ENCODE data around the gene ATG13. TPM values are rescaled to one million over a fixed set of nuclear protein-coding genes. Genes with fewer than 3 reads are reported as not detected.

Gene ATG13
- polyA plus RNA-seq, 1 of the 3 experiments (the other 2 are of a cell fraction), result 39.4 TPM

DNA sequence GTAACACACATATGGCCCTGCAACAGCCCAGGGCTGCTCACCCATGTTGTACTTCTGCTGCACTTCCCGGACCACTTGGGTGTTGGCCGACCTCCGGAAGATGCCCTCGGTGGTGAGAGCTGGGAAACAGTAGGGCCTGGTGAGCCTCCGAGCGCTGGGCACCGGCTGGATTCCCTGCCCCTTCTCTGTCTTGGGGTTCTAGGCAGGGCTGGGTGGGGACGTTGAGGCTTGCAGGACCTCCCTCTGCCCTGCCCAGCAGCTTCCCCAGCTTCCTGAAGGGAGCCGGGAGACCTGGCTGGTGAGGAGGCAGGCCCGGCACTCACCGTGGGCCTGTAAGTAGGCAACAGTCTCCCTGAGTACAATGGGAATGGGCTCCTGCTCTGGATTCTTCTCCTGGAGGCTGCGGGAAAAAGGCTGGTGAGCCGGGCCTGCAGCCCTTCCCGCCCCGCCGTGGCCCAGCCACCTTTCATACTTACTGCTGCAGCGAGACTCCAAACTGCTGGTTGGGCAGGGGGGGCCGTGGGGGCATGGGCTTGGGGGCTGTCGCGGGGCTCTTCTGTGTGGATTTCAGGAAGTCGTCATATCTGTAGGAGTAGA is 62.9 kb downstream of the ATG13 start:
- Histone ChIP-seq H3K9me2 (no peaks in the 10 kb centered on the region), H4K20me1 (ENCODE audit: insufficient read depth) (no peaks in the 10 kb centered on the region), H3K27me3 (ENCODE audit: insufficient read depth) (no peaks in the 10 kb centered on the region), H3K9me3 (no peaks in the 10 kb centered on the region), H3K4me3 (ENCODE audit: low read depth in 2 of 2, low read length in 1 of 2) (no peak overlapping the region), H3K36me3 (replicated peaks in 1 of 2; ENCODE audit: control insufficient read depth in 1 of 2, insufficient read depth in 2 of 2, low read length in 1 of 2) (peaks cover 13 to 46% of the 10 kb centered on the region in 2 experiments), H3K9ac (no peak overlapping the region), H3K79me2 (ENCODE audit: insufficient read depth) (no peaks in the 10 kb centered on the region; the same call in 1 of the 2 replicates), H2AFZ (ENCODE audit: low read depth) (no peak overlapping the region), H3K27ac (ENCODE audit: low read depth in 2 of 2, low read length in 1 of 2) (no peak overlapping the region), H3K4me1 (ENCODE audit: control insufficient read depth in 1 of 2, insufficient read depth in 2 of 2, low read depth in 1 of 2, low read length in 1 of 2) (peaks cover 0 to 4% of the 10 kb centered on the region in 2 experiments; a peak in 1 of 4 replicates), H3F3A (replicated peaks; ENCODE audit: insufficient read depth) (peaks cover 4% of the 10 kb centered on the region), H3K4me2 (no peak overlapping the region)
- ChIA-PET CTCF (no interaction called here), POLR2A (interaction anchor here (0.6 kb wide), 2 partner anchors 10 to 19 kb away, joined by 3 to 4 read pairs; no protein-coding TSS in a partner anchor)
- TF ChIP-seq, protein P1, sequence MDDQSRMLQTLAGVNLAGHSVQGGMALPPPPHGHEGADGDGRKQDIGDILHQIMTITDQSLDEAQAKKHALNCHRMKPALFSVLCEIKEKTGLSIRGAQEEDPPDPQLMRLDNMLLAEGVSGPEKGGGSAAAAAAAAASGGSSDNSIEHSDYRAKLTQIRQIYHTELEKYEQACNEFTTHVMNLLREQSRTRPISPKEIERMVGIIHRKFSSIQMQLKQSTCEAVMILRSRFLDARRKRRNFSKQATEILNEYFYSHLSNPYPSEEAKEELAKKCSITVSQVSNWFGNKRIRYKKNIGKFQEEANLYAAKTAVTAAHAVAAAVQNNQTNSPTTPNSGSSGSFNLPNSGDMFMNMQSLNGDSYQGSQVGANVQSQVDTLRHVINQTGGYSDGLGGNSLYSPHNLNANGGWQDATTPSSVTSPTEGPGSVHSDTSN (IDR thresholded peaks at IDR 0.05), result no peak
- TF ChIP-seq, protein P2, sequence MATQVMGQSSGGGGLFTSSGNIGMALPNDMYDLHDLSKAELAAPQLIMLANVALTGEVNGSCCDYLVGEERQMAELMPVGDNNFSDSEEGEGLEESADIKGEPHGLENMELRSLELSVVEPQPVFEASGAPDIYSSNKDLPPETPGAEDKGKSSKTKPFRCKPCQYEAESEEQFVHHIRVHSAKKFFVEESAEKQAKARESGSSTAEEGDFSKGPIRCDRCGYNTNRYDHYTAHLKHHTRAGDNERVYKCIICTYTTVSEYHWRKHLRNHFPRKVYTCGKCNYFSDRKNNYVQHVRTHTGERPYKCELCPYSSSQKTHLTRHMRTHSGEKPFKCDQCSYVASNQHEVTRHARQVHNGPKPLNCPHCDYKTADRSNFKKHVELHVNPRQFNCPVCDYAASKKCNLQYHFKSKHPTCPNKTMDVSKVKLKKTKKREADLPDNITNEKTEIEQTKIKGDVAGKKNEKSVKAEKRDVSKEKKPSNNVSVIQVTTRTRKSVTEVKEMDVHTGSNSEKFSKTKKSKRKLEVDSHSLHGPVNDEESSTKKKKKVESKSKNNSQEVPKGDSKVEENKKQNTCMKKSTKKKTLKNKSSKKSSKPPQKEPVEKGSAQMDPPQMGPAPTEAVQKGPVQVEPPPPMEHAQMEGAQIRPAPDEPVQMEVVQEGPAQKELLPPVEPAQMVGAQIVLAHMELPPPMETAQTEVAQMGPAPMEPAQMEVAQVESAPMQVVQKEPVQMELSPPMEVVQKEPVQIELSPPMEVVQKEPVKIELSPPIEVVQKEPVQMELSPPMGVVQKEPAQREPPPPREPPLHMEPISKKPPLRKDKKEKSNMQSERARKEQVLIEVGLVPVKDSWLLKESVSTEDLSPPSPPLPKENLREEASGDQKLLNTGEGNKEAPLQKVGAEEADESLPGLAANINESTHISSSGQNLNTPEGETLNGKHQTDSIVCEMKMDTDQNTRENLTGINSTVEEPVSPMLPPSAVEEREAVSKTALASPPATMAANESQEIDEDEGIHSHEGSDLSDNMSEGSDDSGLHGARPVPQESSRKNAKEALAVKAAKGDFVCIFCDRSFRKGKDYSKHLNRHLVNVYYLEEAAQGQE (IDR thresholded peaks at IDR 0.05; ENCODE audit: low read depth, low read length), result no peak
- TF ChIP-seq POLR2AphosphoS5 (IDR thresholded peaks at IDR 0.05; ENCODE audit: low read depth, low read length) (no peak), RCOR1 (IDR thresholded peaks at IDR 0.05; ENCODE audit: low read length) (no peak), FOXJ3 (CRISPR knock-in tag; IDR thresholded peaks at IDR 0.05) (no peak), CHD2 (IDR thresholded peaks at IDR 0.05; ENCODE audit: low read length, partially characterized antibody) (no peak), USF1 (IDR thresholded peaks at IDR 0.05; ENCODE audit: borderline replicate concordance, low read depth) (no peak), JUND (IDR thresholded peaks at IDR 0.05) (no peak), RFX5 (IDR thresholded peaks at IDR 0.05; ENCODE audit: low read length) (no peak), ZBTB33 (IDR thresholded peaks at IDR 0.05; ENCODE audit: borderline replicate concordance, low read depth) (no peak), IRF3 (IDR thresholded peaks at IDR 0.05; ENCODE audit: low read depth, low read length) (no peak), ELF1 (IDR thresholded peaks at IDR 0.05) (no peak), GABPA (IDR thresholded peaks at IDR 0.05; ENCODE audit: low read depth) (no peak), FOXM1 (IDR thresholded peaks at IDR 0.05; ENCODE audit: low read depth) (no peak), NRF1 (IDR thresholded peaks at IDR 0.05; ENCODE audit: low read depth, low read length) (no peak), USF2 (IDR thresholded peaks at IDR 0.05; ENCODE audit: borderline replicate concordance, low read depth, low read length) (no peak), SIN3A (IDR thresholded peaks at IDR 0.05; ENCODE audit: borderline replicate concordance, low read depth, low read length) (no peak), RAD21 (IDR thresholded peaks at IDR 0.05; ENCODE audit: low read length) (no peak)
- DNase-seq, result no peak
- WGBS (ENCODE audit: low lambda C conversion rate), result 92% methylated on average over 10 of the region's 21 CpGs

All from SK-N-SH (cell line).